H1 (cell line): ENCODE results near the gene HS2ST1. TPM values are rescaled to one million over a fixed set of nuclear protein-coding genes. Genes with fewer than 3 reads are reported as not detected.

Source experiments
- CTCF ChIA-PET: fragments of 300-600 bp; sonication (Branson Sonifier 250); formaldehyde crosslinking; loops from one replicate; lab custom pipeline; 2021; ENCODE audit not compliant: partially characterized antibody; lab: Charles Lee
- POLR2A ChIA-PET: fragments of 300-600 bp; sonication (Branson Sonifier 250); formaldehyde crosslinking; loops from one replicate; lab custom pipeline; 2021; ENCODE audit warnings: inconsistent platforms; ENCODE audit not compliant: partially characterized antibody; lab: Charles Lee
- DNase-seq, 2 experiments: peaks; one replicate each; pipeline versions ENCODE4 v3.0.0 to v3.0.0-alpha.2; 2010 to 2022; ENCODE audit warnings: low spot score in 2 of 2, low read depth in 1 of 2, mixed read lengths in 1 of 2
- FAIRE-seq: peaks from 2 replicates; lab custom pipeline; 2011; peaks lifted over from hg19 to GRCh38; lab: Jason Lieb, UNC
- H2AFZ ChIP-seq: 2 replicates; pipeline ENCODE4 v1.8.1; 2012; ENCODE audit warnings: low read length, inconsistent platforms
- H2AK5ac ChIP-seq: 2 replicates; pipeline ENCODE4 v1.6.1; 2013; ENCODE audit warnings: low read depth, low read length
- H2BK120ac ChIP-seq: replicated peaks from 2 replicates; pipeline ENCODE3; 2013; ENCODE audit warnings: low read depth, low read length, inconsistent platforms
- H2BK12ac ChIP-seq: 2 replicates; pipeline ENCODE4 v1.6.1; 2013; ENCODE audit warnings: low read depth, low read length
- H2BK15ac ChIP-seq: 2 replicates; pipeline ENCODE4 v1.6.1; 2013; ENCODE audit warnings: low read length
- H2BK20ac ChIP-seq: 2 replicates; pipeline ENCODE4 v1.6.1; 2013; ENCODE audit warnings: low read length
- H2BK5ac ChIP-seq: 2 replicates; pipeline ENCODE4 v1.6.1; 2013; ENCODE audit warnings: low read depth, low read length
- H3K14ac ChIP-seq: 2 replicates; pipeline ENCODE4 v1.6.1; 2013; ENCODE audit warnings: inconsistent platforms; ENCODE audit not compliant: insufficient read length
- H3K18ac ChIP-seq: 2 replicates; pipeline ENCODE4 v1.6.1; 2013; ENCODE audit warnings: low read length; ENCODE audit errors: extremely low read depth
- H3K23ac ChIP-seq: 2 replicates; pipeline ENCODE4 v1.6.1; 2013; ENCODE audit warnings: inconsistent platforms; ENCODE audit not compliant: insufficient read length
- H3K23me2 ChIP-seq: 2 replicates; pipeline ENCODE4 v1.6.1; 2013; ENCODE audit warnings: low read depth, low read length
- H3K27ac ChIP-seq: 2 replicates; pipeline ENCODE4 v1.6.1; 2011; ENCODE audit warnings: low read depth, low read length, inconsistent platforms
- H3K27me3 ChIP-seq, 4 experiments: replicated peaks in 1 of 4; 1 replicate in 1 of 4; 2 replicates in 3 of 4; pipeline versions ENCODE4 v1.6.1 to v1.8.1; 2011 to 2013; ENCODE audit warnings: low read length in 3 of 4, mild to moderate bottlenecking in 3 of 4, inconsistent platforms in 2 of 4, mixed read lengths in 2 of 4, moderate library complexity in 1 of 4; ENCODE audit not compliant: control insufficient read depth in 3 of 4, insufficient read depth in 3 of 4; ENCODE audit errors: extremely low read depth in 1 of 4
- H3K36me3 ChIP-seq, 4 experiments: 2 replicates each; pipeline versions ENCODE4 v1.6.1 to v1.8.1; 2011 to 2013; ENCODE audit warnings: mild to moderate bottlenecking in 4 of 4, low read length in 3 of 4, moderate library complexity in 2 of 4, control low read depth in 1 of 4, inconsistent platforms in 1 of 4; ENCODE audit not compliant: insufficient read depth in 4 of 4, control insufficient read depth in 2 of 4
- H3K4ac ChIP-seq: replicated peaks from 2 replicates; pipeline ENCODE3; 2013; ENCODE audit warnings: low read length, low read depth, mixed read lengths, inconsistent platforms; ENCODE audit not compliant: insufficient read length
- H3K4me1 ChIP-seq, 4 experiments: replicated peaks in 1 of 4; 1 replicate in 1 of 4; 2 replicates in 3 of 4; pipeline versions ENCODE4 v1.6.1 to v1.8.1; 2011 to 2013; ENCODE audit warnings: low read length in 3 of 4, inconsistent platforms in 2 of 4, mixed read lengths in 1 of 4; ENCODE audit not compliant: insufficient read depth in 4 of 4, control insufficient read depth in 3 of 4
- H3K4me2 ChIP-seq, 2 experiments: 2 replicates each; pipeline versions ENCODE4 v1.6.1 to v1.8.1; 2011 to 2013; ENCODE audit warnings: low read depth in 2 of 2, low read length in 2 of 2, control low read depth in 1 of 2, inconsistent platforms in 1 of 2, mild to moderate bottlenecking in 1 of 2; ENCODE audit not compliant: insufficient read depth in 1 of 2
- H3K4me3 ChIP-seq, 4 experiments: fragments of 200-600, 300-600 bp in 1 of 4; sonication (generic), shearing (Covaris generic), sonication (Bioruptor Twin) in 1 of 4; 2 replicates each; pipeline versions ENCODE4 v1.5.1 to v1.8.1; 2011 to 2016; ENCODE audit warnings: low read length in 4 of 4, low read depth in 3 of 4, control low read depth in 2 of 4, inconsistent platforms in 2 of 4, mild to moderate bottlenecking in 2 of 4, mixed read lengths in 1 of 4, moderate library complexity in 1 of 4; ENCODE audit not compliant: insufficient read depth in 2 of 4; ENCODE audit errors: extremely low read depth in 1 of 4
- H3K56ac ChIP-seq: replicated peaks from 2 replicates; pipeline ENCODE3; 2013; ENCODE audit warnings: low read depth, mild to moderate bottlenecking, mixed read lengths, low read length, inconsistent platforms; ENCODE audit not compliant: insufficient read length
- H3K79me1 ChIP-seq: 2 replicates; pipeline ENCODE4 v1.6.1; 2013; ENCODE audit warnings: low read depth, low read length, control low read depth
- H3K79me2 ChIP-seq, 2 experiments: 2 replicates each; pipeline versions ENCODE4 v1.6.1 to v1.8.1; 2012 to 2013; ENCODE audit warnings: low read length in 2 of 2, mild to moderate bottlenecking in 2 of 2, inconsistent platforms in 1 of 2; ENCODE audit not compliant: insufficient read depth in 2 of 2, control insufficient read depth in 1 of 2
- H3K9ac ChIP-seq, 4 experiments: replicated peaks in 1 of 4; 1 replicate in 1 of 4; 2 replicates in 3 of 4; pipeline versions ENCODE4 v1.6.1 to v1.8.1; 2011 to 2013; ENCODE audit warnings: low read depth in 3 of 4, low read length in 3 of 4, control low read depth in 2 of 4, mild to moderate bottlenecking in 2 of 4, moderate library complexity in 2 of 4, inconsistent platforms in 1 of 4; ENCODE audit errors: extremely low read depth in 1 of 4
- H3K9me3 ChIP-seq, 2 experiments: 2 replicates each; pipeline versions ENCODE4 v1.6.1 to v1.8.1; 2012 to 2013; ENCODE audit warnings: mild to moderate bottlenecking in 2 of 2, moderate library complexity in 2 of 2, control low read depth in 1 of 2, inconsistent platforms in 1 of 2, low read depth in 1 of 2, low read length in 1 of 2, mixed read lengths in 1 of 2; ENCODE audit not compliant: insufficient read depth in 2 of 2
- H4K20me1 ChIP-seq, 2 experiments: replicated peaks in 1 of 2; 2 replicates each; pipeline versions ENCODE3 to v1.8.1; 2011 to 2013; ENCODE audit warnings: inconsistent platforms in 2 of 2, low read length in 2 of 2, mild to moderate bottlenecking in 1 of 2; ENCODE audit not compliant: insufficient read depth in 2 of 2, control insufficient read depth in 1 of 2
- H4K5ac ChIP-seq: 2 replicates; pipeline ENCODE4 v1.6.1; 2013; ENCODE audit warnings: low read length, low read depth, mixed read lengths, inconsistent platforms; ENCODE audit not compliant: insufficient read length
- H4K8ac ChIP-seq: 2 replicates; pipeline ENCODE4 v1.8.0; 2013; ENCODE audit warnings: mild to moderate bottlenecking, moderate library complexity, low read length, inconsistent platforms; ENCODE audit not compliant: insufficient read depth; ENCODE audit errors: extremely low read depth
- H4K91ac ChIP-seq: replicated peaks from 2 replicates; pipeline ENCODE3; 2013; ENCODE audit warnings: low read length, mixed read lengths, inconsistent platforms; ENCODE audit not compliant: insufficient read length
- HDAC2 ChIP-seq, 2 experiments: fragments of 300-600 bp in 1 of 2; sonication (generic) in 1 of 2; IDR thresholded peaks; 2 replicates each; pipeline ENCODE4 v1.6.1; 2011 to 2012; ENCODE audit warnings: low read depth in 2 of 2, low read length in 2 of 2, mild to moderate bottlenecking in 2 of 2, moderate library complexity in 2 of 2, borderline replicate concordance in 1 of 2, inconsistent platforms in 1 of 2
- MAFK ChIP-seq: IDR thresholded peaks from 2 replicates; pipeline ENCODE4 v1.6.1; 2012; ENCODE audit warnings: low read depth, mild to moderate bottlenecking, improper control_type of control experiment, low read length
- MAX ChIP-seq: IDR thresholded peaks from 2 replicates; pipeline ENCODE4 v1.6.1; 2012; ENCODE audit warnings: inconsistent platforms
- WGBS, 2 experiments: shearing (Covaris generic) in 1 of 2; methylation state at CpG; one replicate each; pipeline versions ENCODE4 v1.1.6 to v1.1.7; 2013 to 2015; ENCODE audit warnings: low lambda C conversion rate in 2 of 2, mixed read lengths in 2 of 2, inconsistent platforms in 1 of 2, low coverage in 1 of 2, missing lambda C conversion rate in 1 of 2; ENCODE audit not compliant: insufficient replicate concordance in 2 of 2, insufficient coverage in 1 of 2, insufficient read length in 1 of 2; ENCODE audit errors: extremely low coverage in 1 of 2, missing lambda C conversion rate in 1 of 2; 5-methylcytosine and 5-hydroxymethylcytosine counted together
- polyA plus RNA-seq, 7 experiments: library from polyadenylated mRNA; depleted of rRNA in 3 of 7; stranded (reverse) in 5 of 7; unstranded in 2 of 7; fragments of >200 nt in 5 of 7; fragments of 200-250 nt in 2 of 7; gene quantifications; 1 replicate in 5 of 7; 2 replicates in 1 of 7; 4 replicates in 1 of 7; pipeline versions ENCODE4 v1.2.1 to v1.2.3, GENCODE V29; 2011 to 2013; ENCODE audit warnings: missing spikeins in 2 of 7, mixed read lengths in 2 of 7
- total RNA-seq: library from RNA; stranded (reverse); fragmentation: NEBNext Ultra II Directional; extraction: Animal tissue kit (Norgen Biotek cat#: 25700); gene quantifications from 2 replicates; pipeline ENCODE4 v1.2.1, GENCODE V29; 2021

The HS2ST1 gene
- total and polyA plus RNA-seq, 2 of the 8 experiments (the other 6 are each of a cell fraction or from before 2014, with no cell fraction given), result 5.2 to 28.3 TPM

DNA sequence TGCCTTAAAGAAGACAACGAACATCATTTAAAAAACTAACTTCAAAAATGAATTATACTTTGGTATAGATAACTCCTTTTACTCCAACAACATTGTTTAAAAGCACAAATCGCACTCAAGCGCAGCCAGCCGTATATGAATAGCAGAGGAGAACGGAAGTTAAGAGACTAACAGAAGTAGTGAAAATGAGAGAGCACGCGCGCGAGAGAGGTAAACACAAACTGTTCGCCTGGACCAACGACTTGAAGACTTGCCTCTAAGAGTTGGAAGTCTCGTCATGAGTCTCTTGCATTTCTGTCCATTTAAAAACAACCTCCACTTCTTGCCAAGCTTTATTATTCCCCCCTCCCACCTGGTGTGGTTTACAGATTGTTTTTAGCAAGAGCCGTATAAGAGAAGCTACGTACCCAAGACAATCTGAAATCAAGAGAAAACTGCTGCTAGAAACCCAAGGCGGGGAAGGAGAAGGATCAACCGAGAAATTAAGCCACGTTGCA is 988 bp upstream of the HS2ST1 start:
- H3K27ac ChIP-seq, result peak overlapping the region; percentile 96
- POLR2A ChIA-PET, result interaction anchor here (0.7 to 5.1 kb wide), 14 partner anchors 9 to 208 kb away, joined by 3 to 49 read pairs (median 6); partner anchors contain the start of gene SH3GLB1
- H3K9ac ChIP-seq, result peak overlapping the region; percentile 98 to 100 (median 99)
- DNase-seq, result no peak
- H3K23ac ChIP-seq, result no peak overlapping the region
- WGBS, 2 experiments, result 0% methylated on average over 17 of the region's 17 CpGs; no CpG with 5 or more reads in 1 of the 2 experiments
- peak overlapping the region; percentile 69 to 74 for H3K4me2 ChIP-seq
- CTCF ChIA-PET, result interaction anchor here (1.3 to 1.4 kb wide), 2 partner anchors 23 to 100 kb away, joined by 3 read pairs; no protein-coding TSS in a partner anchor
- H3K14ac ChIP-seq, result no peak overlapping the region
- H3K4ac ChIP-seq, result peak overlapping the region; percentile 17
- peak overlapping the region; percentile 13 for H3K56ac ChIP-seq
- H3K79me1 ChIP-seq, result no peaks in the 10 kb centered on the region
- peak overlapping the region; percentile 83 to 99 (median 98) for H3K4me3 ChIP-seq
- H2AFZ ChIP-seq, result peak overlapping the region; percentile 94; the same call in 1 of the 2 replicates
- TF ChIP-seq MAX, result peak; percentile 1; the same call in 1 of the 2 replicates
- no peak for TF ChIP-seq MAFK
- 0 out of 4 replicates have a peak, but pooled peaks of 1 of the 2 experiments have one; percentile 58 for TF ChIP-seq HDAC2 (IDR thresholded peaks at IDR 0.05; ENCODE audit: borderline replicate concordance in 1 of 2, low read depth in 2 of 2, low read length in 2 of 2)
- TF ChIP-seq, all 59 proteins: peak for 2
- H2BK15ac ChIP-seq, result peak overlapping the region; percentile 97; the same call in 1 of the 2 replicates
- no peak overlapping the region for H2BK20ac ChIP-seq
- H3K9me3 ChIP-seq, result no peaks in the 10 kb centered on the region
- H2BK120ac ChIP-seq, result no peak overlapping the region
- peaks cover 4 to 7% of the 10 kb centered on the region in 2 experiments for H4K20me1 ChIP-seq
- H3K4me1 ChIP-seq, result peaks cover 0 to 3% (median 2%) of the 10 kb centered on the region in 4 experiments; a peak in 3 of 7 replicates
- peak overlapping the region; percentile 97 for H4K5ac ChIP-seq
- peak overlapping the region; percentile 94; the same call in 1 of the 2 replicates for H2BK12ac ChIP-seq
- H3K27me3 ChIP-seq, result no peaks in the 10 kb centered on the region
- no peak for FAIRE-seq
- H2AK5ac ChIP-seq, result peak overlapping the region; percentile 84; the same call in 1 of the 2 replicates
- peak overlapping the region; percentile 89; the same call in 1 of the 2 replicates for H3K18ac ChIP-seq
- peak overlapping the region; percentile 99; the same call in 1 of the 2 replicates for H4K8ac ChIP-seq
- H3K79me2 ChIP-seq, result peaks cover 37 to 90% of the 10 kb centered on the region in 2 experiments
- peak overlapping the region; percentile 69 for H4K91ac ChIP-seq
- peaks cover 0 to 3% (median 1%) of the 10 kb centered on the region in 4 experiments; a peak in 1 of 8 replicates for H3K36me3 ChIP-seq
- H2BK5ac ChIP-seq, result peak overlapping the region; percentile 99
- H3K23me2 ChIP-seq, result no peaks in the 10 kb centered on the region
